ENCODE results near the gene NR2F2.

DNA sequence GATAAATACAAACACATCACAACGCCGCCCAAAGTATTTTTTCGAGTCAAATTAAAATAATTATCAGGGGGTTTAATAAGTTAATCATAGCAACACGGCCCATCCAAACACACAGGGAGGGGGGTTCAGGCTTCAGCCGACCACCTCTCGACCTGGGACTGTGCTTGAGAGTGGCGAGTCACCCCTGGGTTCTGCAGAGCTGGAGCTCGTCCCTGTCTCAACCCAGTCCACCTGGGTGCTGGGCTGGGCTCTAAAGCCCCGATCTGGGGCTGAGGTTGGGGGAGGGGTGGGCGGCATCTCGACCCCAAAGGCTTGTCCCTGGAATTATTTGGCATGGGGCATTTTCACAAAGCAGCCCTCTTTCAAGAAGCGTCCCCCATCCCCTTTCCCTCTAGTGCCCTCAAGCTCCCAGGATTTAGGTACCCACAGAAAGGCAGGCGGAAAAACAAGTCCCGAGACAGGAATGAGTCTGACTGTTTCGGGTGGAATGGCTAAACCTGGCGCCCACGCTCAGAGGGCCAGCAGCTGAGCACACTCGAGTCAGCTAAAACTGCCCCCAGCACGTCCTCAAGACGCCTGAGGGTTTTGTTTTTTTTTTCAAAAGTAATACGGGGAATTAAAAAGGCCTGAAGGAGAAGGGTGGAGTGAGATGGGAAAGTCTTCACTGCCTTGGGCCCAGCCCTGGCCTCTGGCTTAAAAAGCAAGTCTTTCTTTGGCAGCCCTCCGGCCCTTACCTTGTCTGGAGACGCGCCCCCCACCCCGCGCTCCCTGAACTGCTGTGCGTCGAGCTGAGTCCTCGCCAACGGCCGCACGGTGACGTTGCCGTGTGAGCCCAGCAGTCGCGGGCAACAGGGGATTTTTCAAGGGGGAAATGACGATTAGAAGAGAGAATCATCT, 32.5 kb downstream of the NR2F2 start:
- TF ChIP-seq POLR2A (IDR thresholded peaks at IDR 0.05), result no peak
- TF ChIP-seq CTCF (IDR thresholded peaks at IDR 0.05), result no peak
